ENCODE measurements around the gene MACROD1. TPM values are rescaled to one million over a fixed set of nuclear protein-coding genes. Genes with fewer than 3 reads are reported as not detected.

MACROD1 gene
- total and polyA plus RNA-seq, 2 of the 13 experiments (the other 11 are each of a cell fraction or from before 2014, with no cell fraction given), result 23.1 to 34.5 TPM

DNA sequence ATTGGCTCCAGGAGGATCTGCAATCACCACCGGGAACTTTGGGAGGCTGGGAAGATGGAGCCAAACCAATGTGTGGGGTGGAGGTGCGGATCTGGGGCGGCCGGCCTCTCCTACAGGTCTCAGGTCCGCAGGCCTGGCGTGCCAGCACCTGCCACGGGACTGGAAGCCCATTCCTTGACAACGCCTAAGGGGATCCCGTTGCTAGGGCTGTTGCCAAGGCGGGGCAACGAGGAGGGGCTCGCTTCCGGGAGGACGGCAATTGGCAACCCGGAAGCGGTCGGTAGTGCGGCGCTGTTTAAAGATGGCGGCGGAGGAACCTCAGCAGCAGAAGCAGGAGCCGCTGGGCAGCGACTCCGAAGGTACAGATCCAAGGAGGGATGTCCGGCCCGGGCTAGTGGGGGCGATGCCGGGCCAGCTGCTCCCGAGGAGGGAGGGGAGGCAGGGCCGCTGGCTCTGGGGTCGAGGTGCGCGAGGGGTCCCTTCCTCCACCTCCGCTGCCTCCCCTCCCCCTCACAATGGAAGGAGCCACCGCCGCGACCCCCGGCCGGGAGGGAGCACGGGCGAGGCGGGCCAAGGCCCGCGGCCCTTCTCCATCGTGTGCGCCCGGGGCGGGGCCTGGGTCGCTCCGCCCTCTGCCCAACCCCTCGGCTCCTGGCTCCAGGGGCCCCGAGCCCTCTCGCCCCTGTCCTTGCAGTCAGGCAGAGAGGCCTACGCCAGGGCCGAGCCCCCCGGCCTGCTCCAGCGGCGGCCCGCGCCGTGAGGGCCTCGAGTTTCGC is 179.6 kb downstream of the MACROD1 start, which contains the start of gene OTUB1 (continued):
- TF ChIP-seq JUNB (CRISPR knock-in tag; IDR thresholded peaks at IDR 0.05; ENCODE audit: borderline replicate concordance) (no peak), SMC3 (IDR thresholded peaks at IDR 0.05; ENCODE audit: low read length) (no peak), CBX2 (IDR thresholded peaks at IDR 0.05; ENCODE audit: low read depth, low read length) (no peak), CBX2 (CRISPR knock-in tag; IDR thresholded peaks at IDR 0.05; ENCODE audit: low read depth) (no peak), PITX1 (CRISPR knock-in tag; IDR thresholded peaks at IDR 0.05) (peak; percentile 26; the same call in 1 of the 2 replicates), FOXK2 (IDR thresholded peaks at IDR 0.05) (no peak), ZMYM2 (CRISPR knock-in tag; IDR thresholded peaks at IDR 0.05) (no peak), IKZF4 (CRISPR knock-in tag; IDR thresholded peaks at IDR 0.05; ENCODE audit: borderline replicate concordance, low read depth, not compliant biosample characterization) (no peak), MAFF (IDR thresholded peaks at IDR 0.05; ENCODE audit: low read depth, low read length) (no peak), PAWR (CRISPR knock-in tag; IDR thresholded peaks at IDR 0.05; ENCODE audit: borderline replicate concordance) (no peak), ZNF616 (CRISPR knock-in tag; IDR thresholded peaks at IDR 0.05; ENCODE audit: low read depth) (no peak; the same call in 1 of the 2 replicates), ZNF232 (CRISPR knock-in tag; IDR thresholded peaks at IDR 0.05; ENCODE audit: borderline replicate concordance) (peak; percentile 90; the same call in 1 of the 2 replicates), AGO1 (IDR thresholded peaks at IDR 0.05; ENCODE audit: low read depth, low read length, poor library complexity, severe bottlenecking) (peak; percentile 8), ATF7 (IDR thresholded peaks at IDR 0.05) (no peak), ATF7 (CRISPR knock-in tag; IDR thresholded peaks at IDR 0.05) (no peak), ELF4 (CRISPR knock-in tag; IDR thresholded peaks at IDR 0.05; ENCODE audit: borderline replicate concordance) (peak; percentile 88; the same call in 1 of the 2 replicates), KAT8 (CRISPR knock-in tag; IDR thresholded peaks at IDR 0.05) (peak; percentile 95), CENPX (CRISPR knock-in tag; IDR thresholded peaks at IDR 0.05) (no peak), ELF3 (CRISPR knock-in tag; IDR thresholded peaks at IDR 0.05) (peak; percentile 86), FOXJ3 (CRISPR knock-in tag; IDR thresholded peaks at IDR 0.05; ENCODE audit: borderline replicate concordance) (no peak), CCAR2 (optimal IDR thresholded peaks at IDR 0.05; ENCODE audit: low read depth, low read length) (no peak), EHMT2 (IDR thresholded peaks at IDR 0.05; ENCODE audit: borderline replicate concordance, low read depth, low read length) (no peak), PPARG (CRISPR knock-in tag; conservative IDR thresholded peaks at IDR 0.05) (0 out of 2 replicates have a peak, but pooled peaks have one; percentile 26), NFKBIZ (CRISPR knock-in tag; IDR thresholded peaks at IDR 0.05) (0 out of 2 replicates have a peak, but pooled peaks have one; percentile 45), SAFB2 (CRISPR knock-in tag; IDR thresholded peaks at IDR 0.05; ENCODE audit: borderline replicate concordance, low read depth) (peak; percentile 87), ZNF773 (CRISPR knock-in tag; IDR thresholded peaks at IDR 0.05; ENCODE audit: borderline replicate concordance) (peak; percentile 45; the same call in 1 of the 2 replicates), FOSL2 (CRISPR knock-in tag; IDR thresholded peaks at IDR 0.05) (peak; percentile 43; the same call in 1 of the 2 replicates)
- TF ChIP-seq, protein P1, sequence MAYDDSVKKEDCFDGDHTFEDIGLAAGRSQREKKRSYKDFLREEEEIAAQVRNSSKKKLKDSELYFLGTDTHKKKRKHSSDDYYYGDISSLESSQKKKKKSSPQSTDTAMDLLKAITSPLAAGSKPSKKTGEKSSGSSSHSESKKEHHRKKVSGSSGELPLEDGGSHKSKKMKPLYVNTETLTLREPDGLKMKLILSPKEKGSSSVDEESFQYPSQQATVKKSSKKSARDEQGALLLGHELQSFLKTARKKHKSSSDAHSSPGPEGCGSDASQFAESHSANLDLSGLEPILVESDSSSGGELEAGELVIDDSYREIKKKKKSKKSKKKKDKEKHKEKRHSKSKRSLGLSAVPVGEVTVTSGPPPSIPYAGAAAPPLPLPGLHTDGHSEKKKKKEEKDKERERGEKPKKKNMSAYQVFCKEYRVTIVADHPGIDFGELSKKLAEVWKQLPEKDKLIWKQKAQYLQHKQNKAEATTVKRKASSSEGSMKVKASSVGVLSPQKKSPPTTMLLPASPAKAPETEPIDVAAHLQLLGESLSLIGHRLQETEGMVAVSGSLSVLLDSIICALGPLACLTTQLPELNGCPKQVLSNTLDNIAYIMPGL (CRISPR knock-in tag; IDR thresholded peaks at IDR 0.05; ENCODE audit: borderline replicate concordance in 1 of 2, low read depth in 1 of 2), result peak; percentile 89 to 92; a peak in 2 of 4 replicates
- TF ChIP-seq, protein P2, sequence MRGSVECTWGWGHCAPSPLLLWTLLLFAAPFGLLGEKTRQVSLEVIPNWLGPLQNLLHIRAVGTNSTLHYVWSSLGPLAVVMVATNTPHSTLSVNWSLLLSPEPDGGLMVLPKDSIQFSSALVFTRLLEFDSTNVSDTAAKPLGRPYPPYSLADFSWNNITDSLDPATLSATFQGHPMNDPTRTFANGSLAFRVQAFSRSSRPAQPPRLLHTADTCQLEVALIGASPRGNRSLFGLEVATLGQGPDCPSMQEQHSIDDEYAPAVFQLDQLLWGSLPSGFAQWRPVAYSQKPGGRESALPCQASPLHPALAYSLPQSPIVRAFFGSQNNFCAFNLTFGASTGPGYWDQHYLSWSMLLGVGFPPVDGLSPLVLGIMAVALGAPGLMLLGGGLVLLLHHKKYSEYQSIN (CRISPR knock-in tag; IDR thresholded peaks at IDR 0.05; ENCODE audit: borderline replicate concordance), result no peak

Measured in HepG2 (cell line).